ENCODE results near the gene HPS1. TPM values are rescaled to one million over a fixed set of nuclear protein-coding genes. Genes with fewer than 3 reads are reported as not detected.

HPS1 gene
- total and polyA plus RNA-seq, 2 of the 4 experiments (the other 2 are of a cell fraction) = 14.0 to 55.2 TPM

- H3K9me1 ChIP-seq (ENCODE audit: insufficient read depth, low read length) = 0 out of 2 replicates have a peak, but pooled peaks cover 7% of the 10 kb centered on the region
- H3K36me3 ChIP-seq (ENCODE audit: control insufficient read depth, insufficient read depth, low read length) = peaks cover 57% of the 10 kb centered on the region
- H2AK9ac ChIP-seq (replicated peaks; ENCODE audit: low read depth, low read length, poor library complexity) = peak overlapping the region; percentile 57
- ATAC-seq (ENCODE audit: low read depth) = no peak
- in situ Hi-C loops (cut with MboI; ENCODE audit: low sequenced_read_pairs) (no loop called here), dilution Hi-C loops (cut with HindIII; ENCODE audit: low sequenced_read_pairs, unreplicated experiment) (no loop called here), intact Hi-C loops (cut with micrococcal nuclease) (no loop called here)
- H4K20me1 ChIP-seq (ENCODE audit: insufficient read depth, low read length) = no peaks in the 10 kb centered on the region
- H2BK20ac ChIP-seq (ENCODE audit: low read depth, low read length) = no peak overlapping the region
- H3K56ac ChIP-seq (ENCODE audit: extremely low read depth, insufficient read depth, low read length) = no peak overlapping the region
- no peaks in the 10 kb centered on the region for H3K27me3 ChIP-seq (ENCODE audit: control insufficient read depth, insufficient read depth, low read length)
- ChIA-PET CTCF (no interaction called here), POLR2A (ENCODE audit: unreplicated experiment) (no interaction called here)
- no peak for DNase-seq
- no peaks in the 10 kb centered on the region for H3K9me3 ChIP-seq (ENCODE audit: control insufficient read depth, insufficient read depth, low read length)
- no peak overlapping the region; the same call in 1 of the 2 replicates for H3K4ac ChIP-seq (ENCODE audit: low read depth, low read length)
- no peak overlapping the region for H3K14ac ChIP-seq (replicated peaks; ENCODE audit: low read depth, low read length)
- no peak overlapping the region for H3K4me2 ChIP-seq (ENCODE audit: low read depth, low read length)
- H3K27ac ChIP-seq (ENCODE audit: insufficient read depth, low read length) = no peak overlapping the region
- H2AFZ ChIP-seq (replicated peaks; ENCODE audit: low read length, poor library complexity) = no peak overlapping the region
- H3K18ac ChIP-seq (ENCODE audit: low read depth, low read length) = no peak overlapping the region
- WGBS, 2 experiments (ENCODE audit: extremely low coverage in 2 of 2, insufficient read length in 1 of 2) = 98% methylated on average over 7 of the region's 8 CpGs; no CpG with 5 or more reads in 1 of the 2 experiments
- H4K91ac ChIP-seq (ENCODE audit: insufficient read depth, low read depth, low read length) = no peak overlapping the region
- H3K9ac ChIP-seq (ENCODE audit: low read depth, low read length) = no peak overlapping the region
- peaks cover 9% of the 10 kb centered on the region; the same call in 1 of the 2 replicates for H3K4me1 ChIP-seq (ENCODE audit: control insufficient read depth, insufficient read depth, low read length)
- no peak overlapping the region for H4K5ac ChIP-seq (ENCODE audit: low read depth, low read length)
- H2BK120ac ChIP-seq (ENCODE audit: low read depth, low read length) = no peak overlapping the region
- H2BK15ac ChIP-seq (ENCODE audit: low read depth, low read length) = no peak overlapping the region
- H3K23ac ChIP-seq (ENCODE audit: low read depth, low read length) = no peak overlapping the region
- H3K79me1 ChIP-seq (ENCODE audit: low read depth in 1 of 2, low read length in 2 of 2) = peaks cover 0 to 3% of the 10 kb centered on the region in 2 experiments; a peak in 1 of 4 replicates
- H2AK5ac ChIP-seq (ENCODE audit: low read depth, low read length) = no peak overlapping the region
- H4K8ac ChIP-seq (ENCODE audit: low read depth in 2 of 2, low read length in 2 of 2) = no peak overlapping the region
- no peak for TF ChIP-seq CTCF (conservative IDR thresholded peaks at IDR 0.05; ENCODE audit: low read depth, low read length)
- TF ChIP-seq SMC3 (IDR thresholded peaks at IDR 0.05; ENCODE audit: low read depth, low read length) = no peak
- TF ChIP-seq, protein P1, sequence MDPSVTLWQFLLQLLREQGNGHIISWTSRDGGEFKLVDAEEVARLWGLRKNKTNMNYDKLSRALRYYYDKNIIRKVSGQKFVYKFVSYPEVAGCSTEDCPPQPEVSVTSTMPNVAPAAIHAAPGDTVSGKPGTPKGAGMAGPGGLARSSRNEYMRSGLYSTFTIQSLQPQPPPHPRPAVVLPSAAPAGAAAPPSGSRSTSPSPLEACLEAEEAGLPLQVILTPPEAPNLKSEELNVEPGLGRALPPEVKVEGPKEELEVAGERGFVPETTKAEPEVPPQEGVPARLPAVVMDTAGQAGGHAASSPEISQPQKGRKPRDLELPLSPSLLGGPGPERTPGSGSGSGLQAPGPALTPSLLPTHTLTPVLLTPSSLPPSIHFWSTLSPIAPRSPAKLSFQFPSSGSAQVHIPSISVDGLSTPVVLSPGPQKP (IDR thresholded peaks at IDR 0.05; ENCODE audit: borderline replicate concordance, low read depth, low read length) = no peak
- TF ChIP-seq RCOR1 (IDR thresholded peaks at IDR 0.05; ENCODE audit: insufficient replicate concordance, low read length) = no peak
- no peak for TF ChIP-seq MAZ (IDR thresholded peaks at IDR 0.05; ENCODE audit: borderline replicate concordance, low read depth, low read length)
- no peak for TF ChIP-seq FOS (IDR thresholded peaks at IDR 0.05; ENCODE audit: low read depth, low read length)
- TF ChIP-seq MXI1 (IDR thresholded peaks at IDR 0.05; ENCODE audit: borderline replicate concordance, low read depth, low read length) = no peak
- no peak for TF ChIP-seq NFE2L2 (IDR thresholded peaks at IDR 0.05; ENCODE audit: low read depth, low read length)
- TF ChIP-seq CEBPB (IDR thresholded peaks at IDR 0.05; ENCODE audit: low read depth, low read length) = no peak
- no peak for TF ChIP-seq POLR2A (IDR thresholded peaks at IDR 0.05; ENCODE audit: low read depth, low read length)
- no peak overlapping the region for H2BK5ac ChIP-seq (ENCODE audit: low read depth, low read length, poor library complexity, severe bottlenecking)
- H3K4me3 ChIP-seq (ENCODE audit: insufficient read depth, low read depth, low read length) = no peak overlapping the region
- no TSS peak for BruUV-seq (replicated peaks)
These were observed 16.3 kb downstream of the HPS1 start for GRCh38 chr10:98430427-98430826.

Measured in IMR-90 (cell line).